Ovary (tissue), 3 donors: ENCODE results near the gene XKR3.

Experiments used
- CTCF ChIP-seq, 3 donors: fragments of 450-650 bp in 2 of 3; fragments of 200-600 bp in 1 of 3; IDR thresholded peaks; one replicate each; pipeline versions ENCODE4 v1.5.1 to v1.8.0; 2016 to 2022; ENCODE audit warnings: antibody characterized with exemption in 3 of 3, mild to moderate bottlenecking in 1 of 3
- EP300 ChIP-seq: sonication (generic); formaldehyde crosslinking; IDR thresholded peaks from one replicate; pipeline ENCODE4 v1.6.1; 2017; ENCODE audit warnings: antibody characterized with exemption
- POLR2A ChIP-seq: fragments of 450-650 bp; IDR thresholded peaks from one replicate; pipeline ENCODE4 v1.6.1; 2017; ENCODE audit warnings: antibody characterized with exemption, mild to moderate bottlenecking, moderate library complexity
- donor health status: DM: no; HTN: no; CAD: no.

DNA sequence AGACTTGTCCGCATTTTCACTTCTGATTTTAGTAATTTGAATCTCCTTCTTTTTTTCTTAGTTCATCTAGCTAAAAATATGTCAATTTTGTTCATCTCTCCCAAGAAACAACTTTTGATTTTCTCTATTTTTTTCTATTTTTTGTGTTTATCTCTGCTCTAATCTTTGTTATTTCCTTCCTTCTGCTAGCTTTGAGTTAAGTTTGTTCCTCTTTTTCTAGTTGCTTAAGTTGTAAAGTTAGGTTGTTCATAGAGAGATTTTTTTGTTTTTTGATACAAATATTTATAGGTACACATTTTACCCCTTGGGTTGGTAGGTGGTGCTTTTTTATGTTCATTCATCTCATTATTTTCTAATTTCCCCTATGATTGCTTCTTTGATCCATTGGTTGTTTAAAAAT lies 22.1 kb upstream of the XKR3 start:
- TF ChIP-seq POLR2A (no peak), CTCF (IDR thresholded peaks at IDR 0.05) (no peak), EP300 (no peak)
